Activated T-helper 1 cell treated with anti-CD3 and anti-CD28 coated beads, Interleukin-12 subunit alpha, Interleukin-12 subunit beta, Interleukin-2, Interleukin-4 antibody, amounts not matched to agents 30 ng/mL and 10 ng/mL and 1 ng/mL, durations not matched to agents 14 hours and 24 hours and 36 hours (primary cell): ENCODE results near the gene PPBP. TPM values are rescaled to one million over a fixed set of nuclear protein-coding genes. Genes with fewer than 3 reads are reported as not detected.

Source experiments
- DNase-seq: peaks from one replicate; pipeline ENCODE4 v3.0.0; 2021; ENCODE audit warnings: low spot score
- H3K27ac Mint-ChIP-seq: one replicate; pipeline ENCODE4 v1.8.0; 2021; ENCODE audit warnings: mild to moderate bottlenecking, mixed read lengths
- H3K27me3 Mint-ChIP-seq: one replicate; pipeline ENCODE4 v1.8.0; 2022; ENCODE audit warnings: mild to moderate bottlenecking, moderate library complexity, mixed read lengths; ENCODE audit not compliant: insufficient read depth
- H3K36me3 Mint-ChIP-seq: one replicate; pipeline ENCODE4 v1.8.0; 2021; ENCODE audit warnings: low read depth, mixed read lengths
- H3K4me1 Mint-ChIP-seq: one replicate; pipeline ENCODE4 v1.8.0; 2021; ENCODE audit warnings: low read depth, mixed read lengths
- H3K4me3 Mint-ChIP-seq: one replicate; pipeline ENCODE4 v1.8.0; 2021; ENCODE audit warnings: mild to moderate bottlenecking, moderate library complexity, mixed read lengths
- H3K9me3 Mint-ChIP-seq: one replicate; pipeline ENCODE4 v1.8.0; 2021; ENCODE audit warnings: mixed read lengths
- intact Hi-C: fragments of 100-400 bp; cut with micrococcal nuclease; formaldehyde crosslinking; loops from one replicate; pipeline ENCODE4 v1.15.1; 2024
- total RNA-seq: library from RNA; stranded (reverse); gene quantifications from 2 replicates; pipeline ENCODE4 v1.2.3, GENCODE V29; 2022

PPBP gene
- total RNA-seq, 1 donor from 2014 or later = not detected

- Mint-ChIP-seq H3K36me3 (no peaks in the 10 kb centered on the region), H3K27me3 (no peaks in the 10 kb centered on the region), H3K27ac (no peak overlapping the region), H3K4me1 (peaks cover 20% of the 10 kb centered on the region), H3K4me3 (no peak overlapping the region), H3K9me3 (no peaks in the 10 kb centered on the region)
- intact Hi-C loops = no loop called here
- DNase-seq = no peak
These were observed 26.3 kb upstream of the PPBP start for GRCh38 chr4:74014332-74014731.

- no peaks in the 10 kb centered on the region for H3K27me3 Mint-ChIP-seq
- H3K36me3 Mint-ChIP-seq = no peaks in the 10 kb centered on the region
- intact Hi-C loops = no loop called here
- no peak for DNase-seq
- H3K4me3 Mint-ChIP-seq = no peak overlapping the region
- H3K27ac Mint-ChIP-seq = no peak overlapping the region
- H3K4me1 Mint-ChIP-seq = peaks cover 20% of the 10 kb centered on the region
- no peaks in the 10 kb centered on the region for H3K9me3 Mint-ChIP-seq
These were observed 25.3 kb upstream of the PPBP start for GRCh38 chr4:74013264-74013663.

- intact Hi-C loops = no loop called here
- Mint-ChIP-seq H3K4me1 (peaks cover 17% of the 10 kb centered on the region), H3K27me3 (no peaks in the 10 kb centered on the region), H3K36me3 (no peaks in the 10 kb centered on the region), H3K27ac (no peak overlapping the region), H3K4me3 (no peak overlapping the region), H3K9me3 (no peaks in the 10 kb centered on the region)
- DNase-seq = no peak
These were observed 24.1 kb upstream of the PPBP start for GRCh38 chr4:74012130-74012529.

GRCh38 chr4:74009307-74009706, 21.3 kb upstream of the PPBP start:
- H3K36me3 Mint-ChIP-seq = no peaks in the 10 kb centered on the region
- no peak overlapping the region for H3K4me3 Mint-ChIP-seq
- no peaks in the 10 kb centered on the region for H3K27me3 Mint-ChIP-seq
- no peaks in the 10 kb centered on the region for H3K9me3 Mint-ChIP-seq
- H3K27ac Mint-ChIP-seq = no peak overlapping the region
- no peaks in the 10 kb centered on the region for H3K4me1 Mint-ChIP-seq
- intact Hi-C loops = no loop called here
- DNase-seq = no peak

- H3K4me3 Mint-ChIP-seq = no peak overlapping the region
These were observed 18.1 kb upstream of the PPBP start for GRCh38 chr4:74006009-74006476.

GRCh38 chr4:74005528-74005927, 17.5 kb upstream of the PPBP start:
- H3K9me3 Mint-ChIP-seq = no peaks in the 10 kb centered on the region
- H3K27ac Mint-ChIP-seq = no peak overlapping the region
- no peak for DNase-seq
- H3K4me1 Mint-ChIP-seq = no peaks in the 10 kb centered on the region
- intact Hi-C loops = no loop called here
- no peak overlapping the region for H3K4me3 Mint-ChIP-seq
- H3K27me3 Mint-ChIP-seq = no peaks in the 10 kb centered on the region
- H3K36me3 Mint-ChIP-seq = no peaks in the 10 kb centered on the region

More at GRCh38 chr4:74006009-74006476, 18.1 kb upstream of the PPBP start:
- H3K27ac Mint-ChIP-seq = no peak overlapping the region
- no peaks in the 10 kb centered on the region for H3K36me3 Mint-ChIP-seq
- intact Hi-C loops = no loop called here
- DNase-seq = no peak
- H3K27me3 Mint-ChIP-seq = no peaks in the 10 kb centered on the region
- no peaks in the 10 kb centered on the region for H3K4me1 Mint-ChIP-seq
- no peaks in the 10 kb centered on the region for H3K9me3 Mint-ChIP-seq

GRCh38 chr4:74004668-74005067, 16.7 kb upstream of the PPBP start:
- Mint-ChIP-seq H3K4me1 (no peaks in the 10 kb centered on the region), H3K27me3 (no peaks in the 10 kb centered on the region)
- no peak for DNase-seq

GRCh38 chr4:74000301-74000700, 12.3 kb upstream of the PPBP start:
- no peaks in the 10 kb centered on the region for H3K4me1 Mint-ChIP-seq
- H3K9me3 Mint-ChIP-seq = no peaks in the 10 kb centered on the region
- intact Hi-C loops = no loop called here
- no peaks in the 10 kb centered on the region for H3K36me3 Mint-ChIP-seq
- H3K27ac Mint-ChIP-seq = no peak overlapping the region
- no peak for DNase-seq
- no peak overlapping the region for H3K4me3 Mint-ChIP-seq
- H3K27me3 Mint-ChIP-seq = peaks cover 14% of the 10 kb centered on the region

More at GRCh38 chr4:74004668-74005067, 16.7 kb upstream of the PPBP start:
- intact Hi-C loops = no loop called here
- no peak overlapping the region for H3K27ac Mint-ChIP-seq
- H3K36me3 Mint-ChIP-seq = no peaks in the 10 kb centered on the region
- no peaks in the 10 kb centered on the region for H3K9me3 Mint-ChIP-seq
- H3K4me3 Mint-ChIP-seq = no peak overlapping the region

- Mint-ChIP-seq H3K36me3 (no peaks in the 10 kb centered on the region), H3K27me3 (peaks cover 14% of the 10 kb centered on the region), H3K4me1 (no peaks in the 10 kb centered on the region), H3K27ac (no peak within 1 kb of the TSS), H3K4me3 (no peak within 1 kb of the TSS), H3K9me3 (no peaks in the 10 kb centered on the region)
- intact Hi-C loops = no loop called here
- DNase-seq = no peak
These were observed 10.3 kb upstream of the PPBP start, which contains the start of gene CXCL5 for GRCh38 chr4:73998040-73999011. TSS of gene CXCL5 (minus strand) at chr4:73998677. CDS start at chr4:73998581, 96 bp downstream.

GRCh38 chr4:73992050-73992449, 4.1 kb upstream of the PPBP start:
- H3K36me3 Mint-ChIP-seq = no peaks in the 10 kb centered on the region
- peaks cover 2% of the 10 kb centered on the region for H3K27me3 Mint-ChIP-seq
- intact Hi-C loops = no loop called here
- no peaks in the 10 kb centered on the region for H3K9me3 Mint-ChIP-seq
- H3K4me1 Mint-ChIP-seq = no peaks in the 10 kb centered on the region
- H3K4me3 Mint-ChIP-seq = no peak overlapping the region
- DNase-seq = no peak
- H3K27ac Mint-ChIP-seq = no peak overlapping the region

GRCh38 chr4:73991742-73992000, 3.7 kb upstream of the PPBP start:
- Mint-ChIP-seq H3K4me3 (no peak overlapping the region), H3K27me3 (peaks cover 2% of the 10 kb centered on the region), H3K27ac (no peak overlapping the region), H3K36me3 (no peaks in the 10 kb centered on the region), H3K9me3 (no peaks in the 10 kb centered on the region), H3K4me1 (no peaks in the 10 kb centered on the region)
- intact Hi-C loops = no loop called here
- DNase-seq = no peak

GRCh38 chr4:73990988-73991741, 3.2 kb upstream of the PPBP start:
- no peak overlapping the region for H3K27ac Mint-ChIP-seq
- peaks cover 2% of the 10 kb centered on the region for H3K27me3 Mint-ChIP-seq
- no peak for DNase-seq
- no peaks in the 10 kb centered on the region for H3K36me3 Mint-ChIP-seq
- no peak overlapping the region for H3K4me3 Mint-ChIP-seq
- H3K4me1 Mint-ChIP-seq = no peaks in the 10 kb centered on the region
- no peaks in the 10 kb centered on the region for H3K9me3 Mint-ChIP-seq
- intact Hi-C loops = no loop called here

- H3K27me3 Mint-ChIP-seq = no peaks in the 10 kb centered on the region
- intact Hi-C loops = no loop called here
- H3K9me3 Mint-ChIP-seq = no peaks in the 10 kb centered on the region
- H3K4me3 Mint-ChIP-seq = no peak overlapping the region
- no peak overlapping the region for H3K27ac Mint-ChIP-seq
- no peak for DNase-seq
- no peaks in the 10 kb centered on the region for H3K4me1 Mint-ChIP-seq
- no peaks in the 10 kb centered on the region for H3K36me3 Mint-ChIP-seq
These were observed 1.9 kb upstream of the PPBP start for GRCh38 chr4:73989928-73990327.
